Activated CD4-positive, alpha-beta memory T cell treated with anti-CD3 and anti-CD28 coated beads, Interleukin-2, amount 10 ng/mL, durations not matched to agents 7 days and 5 days (primary cell): Measurements from ENCODE around the gene SLC5A11. TPM values are rescaled to one million over a fixed set of nuclear protein-coding genes. Genes with fewer than 3 reads are reported as not detected.

ENCODE experiments used
- CTCF ChIA-PET: fragments of 350-600 bp; sonication (Branson Sonifier 250); formaldehyde crosslinking; loops from one replicate; lab custom pipeline; 2021; ENCODE audit warnings: antibody characterized with exemption, inconsistent platforms; lab: Charles Lee
- POLR2A ChIA-PET: fragments of 350-600 bp; sonication (Branson Sonifier 250); formaldehyde crosslinking; loops from one replicate; lab custom pipeline; 2021; ENCODE audit warnings: antibody characterized with exemption; lab: Charles Lee
- DNase-seq: peaks from one replicate; pipeline ENCODE4 v3.0.0-alpha.2; 2020
- H3K27ac Mint-ChIP-seq: one replicate; pipeline ENCODE4 v1.8.0; 2021; ENCODE audit warnings: mild to moderate bottlenecking, mixed read lengths
- H3K27me3 Mint-ChIP-seq: one replicate; pipeline ENCODE4 v1.8.0; 2021; ENCODE audit warnings: mixed read lengths
- H3K36me3 Mint-ChIP-seq: one replicate; pipeline ENCODE4 v1.8.0; 2021; ENCODE audit warnings: low read depth, mixed read lengths
- H3K4me1 Mint-ChIP-seq: one replicate; pipeline ENCODE4 v1.8.0; 2021; ENCODE audit warnings: mixed read lengths
- H3K4me3 Mint-ChIP-seq: one replicate; pipeline ENCODE4 v1.8.0; 2021; ENCODE audit warnings: mild to moderate bottlenecking, mixed read lengths
- H3K9me3 Mint-ChIP-seq: one replicate; pipeline ENCODE4 v1.8.0; 2021; ENCODE audit warnings: mixed read lengths
- total RNA-seq, 2 experiments: library from RNA; stranded (reverse); gene quantifications; one replicate each; pipeline ENCODE4 v1.2.3, GENCODE V29; 2021

The SLC5A11 gene
- total RNA-seq, 2 experiments from 2014 or later = not detected

DNA sequence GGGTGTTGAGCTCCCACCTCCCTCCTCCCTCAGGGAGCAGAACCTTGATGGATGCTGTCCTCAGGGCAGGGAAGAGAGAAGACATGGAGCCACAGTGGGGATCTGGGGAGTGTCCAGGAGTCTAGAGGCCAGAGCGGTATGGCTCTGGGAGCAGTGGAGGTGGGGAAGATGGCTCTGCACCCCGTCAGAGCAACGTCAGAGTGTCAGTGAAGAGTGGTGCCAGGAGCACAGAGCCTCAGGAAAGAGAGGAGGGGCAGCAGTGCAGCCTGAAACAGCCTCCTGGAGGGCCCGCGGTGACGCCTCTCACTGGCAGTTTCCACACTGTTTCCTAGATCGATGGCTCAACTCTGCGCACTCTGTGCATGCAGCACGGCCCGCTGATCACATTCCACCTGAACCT, 23.2 kb upstream of the SLC5A11 start:
- H3K36me3 Mint-ChIP-seq = peaks cover 60% of the 10 kb centered on the region
- no peaks in the 10 kb centered on the region for H3K27me3 Mint-ChIP-seq
- H3K9me3 Mint-ChIP-seq = no peaks in the 10 kb centered on the region
- no peaks in the 10 kb centered on the region for H3K4me1 Mint-ChIP-seq
- no peak overlapping the region for H3K4me3 Mint-ChIP-seq
- H3K27ac Mint-ChIP-seq = no peak overlapping the region
- DNase-seq = no peak
- ChIA-PET CTCF (no interaction called here), POLR2A (no interaction called here)

- H3K36me3 Mint-ChIP-seq = peaks cover 55% of the 10 kb centered on the region
- no peak overlapping the region for H3K27ac Mint-ChIP-seq
- ChIA-PET CTCF (no interaction called here), POLR2A (no interaction called here)
- H3K27me3 Mint-ChIP-seq = no peaks in the 10 kb centered on the region
- H3K4me1 Mint-ChIP-seq = no peaks in the 10 kb centered on the region
- no peak for DNase-seq
- no peak overlapping the region for H3K4me3 Mint-ChIP-seq
- H3K9me3 Mint-ChIP-seq = no peaks in the 10 kb centered on the region
These were observed 22.8 kb upstream of the SLC5A11 start for GRCh38 chr16:24822974-24823373.

DNA sequence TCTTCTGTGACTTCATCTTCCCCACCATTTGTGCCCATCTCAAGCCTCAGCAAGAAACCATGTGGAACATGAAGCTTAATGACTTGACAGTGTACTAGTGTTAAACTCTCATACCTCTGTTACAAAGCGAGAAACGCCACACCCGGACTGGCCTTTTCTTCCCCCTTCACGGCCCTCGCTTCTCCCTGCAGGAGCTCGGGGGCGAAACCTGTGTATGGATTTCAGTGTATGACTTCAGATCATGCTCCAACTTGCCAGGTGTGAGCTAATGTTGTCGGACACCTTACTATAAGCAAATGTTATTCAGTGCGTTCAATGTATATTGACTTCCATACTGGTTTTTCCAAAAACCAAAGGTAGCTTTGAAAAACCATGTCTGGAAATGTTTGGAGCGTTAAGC, 20.1 kb upstream of the SLC5A11 start:
- Mint-ChIP-seq H3K4me3 (no peak overlapping the region), H3K36me3 (peaks cover 35% of the 10 kb centered on the region), H3K27ac (no peak overlapping the region), H3K9me3 (no peaks in the 10 kb centered on the region), H3K27me3 (no peaks in the 10 kb centered on the region), H3K4me1 (no peaks in the 10 kb centered on the region)
- POLR2A ChIA-PET = no interaction called here
- no peak for DNase-seq
- CTCF ChIA-PET = interaction anchor here (0.6 to 1.1 kb wide), 2 partner anchors 9 to 520 kb away, joined by 3 read pairs; no protein-coding TSS in a partner anchor

- no peak for DNase-seq
- Mint-ChIP-seq H3K27me3 (no peaks in the 10 kb centered on the region), H3K4me3 (no peak overlapping the region), H3K4me1 (no peaks in the 10 kb centered on the region), H3K36me3 (peaks cover 32% of the 10 kb centered on the region), H3K27ac (no peak overlapping the region), H3K9me3 (no peaks in the 10 kb centered on the region)
- CTCF ChIA-PET = interaction anchor here (0.6 to 1.1 kb wide), 2 partner anchors 8 to 519 kb away, joined by 3 read pairs; no protein-coding TSS in a partner anchor
- POLR2A ChIA-PET = no interaction called here
These were observed 19.6 kb upstream of the SLC5A11 start for GRCh38 chr16:24826096-24826690.

DNA sequence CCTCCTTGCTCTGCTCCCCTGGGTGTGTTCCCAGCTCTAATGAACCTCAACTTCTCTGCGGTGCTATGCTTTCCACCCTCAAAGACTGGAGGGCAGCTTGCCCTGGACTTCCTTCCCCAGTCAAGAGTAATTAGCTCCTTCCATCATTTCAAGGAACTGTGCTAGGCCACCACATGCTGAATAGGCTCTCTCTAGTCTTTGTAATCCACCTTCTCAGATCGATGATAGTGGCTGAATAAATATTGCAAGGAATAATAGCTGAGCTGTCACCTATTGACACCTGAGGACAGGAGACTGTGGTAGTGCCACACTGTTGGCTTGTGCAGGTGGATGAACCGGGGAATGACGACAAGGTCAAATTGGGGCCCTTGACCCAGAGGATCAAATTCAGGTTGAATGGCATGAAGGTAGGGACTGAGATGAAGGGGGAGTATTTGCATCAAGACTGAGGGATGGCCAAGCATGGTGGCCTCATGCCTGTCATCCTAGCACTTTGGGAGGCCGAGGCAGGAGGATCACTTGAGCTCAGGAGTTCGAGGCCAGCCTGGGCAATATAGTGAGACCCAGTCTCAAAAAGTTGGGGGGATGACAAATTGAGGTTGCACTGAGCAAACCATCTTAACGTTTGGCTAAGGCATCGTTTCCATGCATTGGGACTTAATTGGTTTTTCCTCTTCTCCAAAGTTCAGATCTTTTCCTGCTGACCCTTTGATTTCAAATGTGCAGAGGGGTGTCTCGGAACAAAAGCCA, 18.8 kb upstream of the SLC5A11 start:
- ChIA-PET POLR2A (no interaction called here), CTCF (interaction anchor here (1.1 kb wide), 1 partner anchor 8 kb away, joined by 3 read pairs; no protein-coding TSS in a partner anchor)
- no peak overlapping the region for H3K4me3 Mint-ChIP-seq
- H3K9me3 Mint-ChIP-seq = no peaks in the 10 kb centered on the region
- H3K27ac Mint-ChIP-seq = no peak overlapping the region
- no peaks in the 10 kb centered on the region for H3K27me3 Mint-ChIP-seq
- H3K36me3 Mint-ChIP-seq = peaks cover 24% of the 10 kb centered on the region
- no peaks in the 10 kb centered on the region for H3K4me1 Mint-ChIP-seq
- DNase-seq = no peak

GRCh38 chr16:24829153-24829552, 16.6 kb upstream of the SLC5A11 start:
- Mint-ChIP-seq H3K4me1 (no peaks in the 10 kb centered on the region), H3K4me3 (no peak overlapping the region), H3K27me3 (no peaks in the 10 kb centered on the region), H3K36me3 (peaks cover 13% of the 10 kb centered on the region), H3K27ac (no peak overlapping the region), H3K9me3 (no peaks in the 10 kb centered on the region)
- DNase-seq = no peak
- CTCF ChIA-PET = no interaction called here
- POLR2A ChIA-PET = no interaction called here

DNA sequence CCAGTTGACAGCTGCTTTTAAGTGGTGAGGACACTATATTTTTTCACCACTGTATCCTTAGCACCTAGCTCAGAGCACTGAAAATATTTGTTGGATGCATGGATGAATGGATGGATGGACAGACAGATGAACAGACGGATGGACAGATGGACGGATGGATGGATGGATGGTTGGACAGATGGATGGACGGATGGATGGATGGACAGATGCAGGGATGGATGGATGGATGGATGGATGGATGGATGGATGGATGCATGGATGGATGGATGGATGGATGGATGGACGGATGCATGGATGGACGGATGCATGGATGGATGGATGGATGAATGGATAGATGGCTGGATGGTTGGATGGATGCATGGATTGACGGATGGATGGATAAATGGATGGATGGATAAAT, 12.4 kb upstream of the SLC5A11 start:
- Mint-ChIP-seq H3K27me3 (no peaks in the 10 kb centered on the region), H3K27ac (no peak overlapping the region), H3K4me3 (no peak overlapping the region), H3K9me3 (no peaks in the 10 kb centered on the region), H3K36me3 (no peaks in the 10 kb centered on the region), H3K4me1 (no peaks in the 10 kb centered on the region)
- ChIA-PET POLR2A (no interaction called here), CTCF (no interaction called here)
- DNase-seq = no peak

DNA sequence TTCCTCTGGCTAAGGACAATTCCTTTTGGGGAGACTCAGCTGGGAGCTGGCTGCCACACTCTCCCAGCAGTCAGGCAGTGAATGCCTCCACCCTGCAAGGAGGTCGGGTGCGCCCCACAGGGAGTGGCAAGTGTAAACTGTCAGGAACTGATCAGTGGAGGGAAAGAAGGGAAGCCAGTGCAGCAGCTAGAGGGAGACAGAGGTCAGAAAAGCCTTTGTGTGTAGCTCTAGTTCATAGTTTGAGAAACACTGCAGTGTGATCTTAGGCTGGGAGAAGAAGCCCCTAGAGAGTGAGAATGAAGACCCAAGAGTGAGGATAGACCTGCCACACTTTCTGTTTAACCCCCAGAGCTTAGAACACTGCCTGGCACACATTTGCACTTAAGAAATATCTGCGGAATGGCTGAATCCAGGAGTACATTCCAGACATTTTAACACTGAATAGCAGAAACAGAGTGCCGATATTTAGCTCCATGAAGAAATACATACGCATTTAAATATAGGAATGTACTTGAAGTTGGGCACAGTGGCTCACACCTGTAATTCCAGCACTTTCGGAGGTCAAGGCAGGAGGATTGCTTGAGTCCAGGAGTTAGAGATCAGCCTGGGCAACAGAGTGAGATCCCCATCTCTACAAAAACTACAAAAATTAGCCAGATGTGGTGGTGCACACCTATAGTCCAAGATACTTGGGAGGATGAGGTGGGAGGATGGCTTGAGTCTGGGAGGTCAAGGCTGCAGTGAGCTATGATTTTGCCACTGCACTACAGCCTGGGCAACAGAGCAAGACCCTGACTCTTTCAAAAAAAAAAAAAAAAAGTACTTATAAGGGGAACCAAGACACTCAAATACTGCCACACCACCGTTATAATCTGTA, 11.1 kb upstream of the SLC5A11 start:
- peaks cover 1% of the 10 kb centered on the region for H3K27me3 Mint-ChIP-seq
- no peak overlapping the region for H3K27ac Mint-ChIP-seq
- H3K9me3 Mint-ChIP-seq = no peaks in the 10 kb centered on the region
- no peak overlapping the region for H3K4me3 Mint-ChIP-seq
- CTCF ChIA-PET = interaction anchor here (0.6 to 0.9 kb wide), 4 partner anchors 8 to 1653 kb away, joined by 3 to 5 read pairs (median 4); no protein-coding TSS in a partner anchor
- no peaks in the 10 kb centered on the region for H3K36me3 Mint-ChIP-seq
- no peak for DNase-seq
- POLR2A ChIA-PET = no interaction called here
- no peaks in the 10 kb centered on the region for H3K4me1 Mint-ChIP-seq

- H3K4me1 Mint-ChIP-seq = no peaks in the 10 kb centered on the region
- H3K27ac Mint-ChIP-seq = no peak overlapping the region
- ChIA-PET POLR2A (no interaction called here), CTCF (interaction anchor here (0.6 kb wide), 1 partner anchor 240 kb away, joined by 3 read pairs; no protein-coding TSS in a partner anchor)
- peaks cover 1% of the 10 kb centered on the region for H3K27me3 Mint-ChIP-seq
- H3K4me3 Mint-ChIP-seq = no peak overlapping the region
- H3K9me3 Mint-ChIP-seq = no peaks in the 10 kb centered on the region
- no peak for DNase-seq
- no peaks in the 10 kb centered on the region for H3K36me3 Mint-ChIP-seq
These were observed 8.9 kb upstream of the SLC5A11 start for GRCh38 chr16:24836836-24837235.

DNA sequence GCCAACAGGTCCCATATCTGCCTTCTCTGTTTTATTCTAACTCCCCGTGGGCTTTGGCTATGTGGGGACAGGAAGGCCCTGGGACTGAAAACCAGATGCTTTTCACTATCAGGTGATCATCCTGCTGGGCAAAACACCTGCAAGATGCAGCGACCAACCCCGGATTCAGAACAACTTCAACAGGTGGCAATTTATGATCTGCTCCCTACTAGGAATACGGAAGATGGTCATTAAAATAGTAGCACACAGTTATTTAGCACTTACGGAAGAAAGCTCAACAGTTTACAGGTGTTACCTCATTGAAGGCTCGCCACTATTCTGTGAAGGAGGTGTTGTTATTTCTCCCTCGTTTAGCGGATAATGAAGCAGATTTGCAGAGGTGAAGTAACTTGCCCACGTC, 7.8 kb upstream of the SLC5A11 start:
- no peaks in the 10 kb centered on the region for H3K36me3 Mint-ChIP-seq
- peaks cover 1% of the 10 kb centered on the region for H3K27me3 Mint-ChIP-seq
- POLR2A ChIA-PET = interaction anchor here (1.0 kb wide), 1 partner anchor 23 kb away, joined by 3 read pairs; no protein-coding TSS in a partner anchor
- no peak overlapping the region for H3K4me3 Mint-ChIP-seq
- CTCF ChIA-PET = no interaction called here
- H3K4me1 Mint-ChIP-seq = no peaks in the 10 kb centered on the region
- H3K27ac Mint-ChIP-seq = no peak overlapping the region
- H3K9me3 Mint-ChIP-seq = no peaks in the 10 kb centered on the region
- DNase-seq = no peak

GRCh38 chr16:24838554-24839266, 7.1 kb upstream of the SLC5A11 start:
- CTCF ChIA-PET = interaction anchor here (1.0 kb wide), 1 partner anchor 68 kb away, joined by 4 read pairs; no protein-coding TSS in a partner anchor

DNA sequence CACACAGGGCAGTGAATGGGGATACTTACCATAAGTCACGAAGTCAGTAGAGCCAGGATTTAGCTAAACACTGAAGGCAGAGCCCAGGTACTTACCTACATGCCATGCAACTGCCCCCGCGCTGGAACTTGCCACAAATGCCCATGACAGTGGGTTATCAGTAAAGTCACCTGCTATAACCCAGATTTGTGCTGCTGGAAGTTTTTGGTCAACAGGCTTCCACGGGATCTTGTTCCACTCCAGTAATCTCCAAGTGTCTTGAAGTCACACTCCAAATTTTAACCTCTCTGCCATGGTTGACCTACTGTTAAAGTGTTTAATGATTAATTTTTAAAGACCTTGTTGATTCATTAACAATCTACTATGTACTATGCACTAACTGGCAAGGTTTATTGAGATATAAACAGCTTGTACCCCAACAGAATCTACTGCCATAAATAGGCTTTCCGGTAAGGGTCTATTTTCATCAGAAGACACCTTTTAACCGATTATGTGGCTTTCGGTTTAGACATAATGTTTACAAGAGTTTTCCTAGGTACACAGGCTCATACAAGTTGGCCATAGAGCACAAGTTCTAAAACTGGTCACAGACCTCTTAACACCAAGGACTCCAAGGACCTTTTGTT, 6.3 kb upstream of the SLC5A11 start:
- Mint-ChIP-seq H3K27me3 (peaks cover 1% of the 10 kb centered on the region), H3K36me3 (no peaks in the 10 kb centered on the region), H3K27ac (no peak overlapping the region), H3K4me3 (no peak overlapping the region), H3K9me3 (no peaks in the 10 kb centered on the region), H3K4me1 (peaks cover 3% of the 10 kb centered on the region)
- CTCF ChIA-PET = interaction anchor here (1.0 kb wide), 1 partner anchor 67 kb away, joined by 4 read pairs; no protein-coding TSS in a partner anchor
- DNase-seq = no peak
- POLR2A ChIA-PET = no interaction called here

More at GRCh38 chr16:24838554-24839266, 7.1 kb upstream of the SLC5A11 start:
- no peak for DNase-seq
- Mint-ChIP-seq H3K36me3 (no peaks in the 10 kb centered on the region), H3K27me3 (peaks cover 1% of the 10 kb centered on the region), H3K27ac (no peak overlapping the region), H3K4me3 (no peak overlapping the region), H3K4me1 (no peaks in the 10 kb centered on the region), H3K9me3 (no peaks in the 10 kb centered on the region)
- POLR2A ChIA-PET = interaction anchor here (1.0 kb wide), 1 partner anchor 24 kb away, joined by 3 read pairs; no protein-coding TSS in a partner anchor
